Colonic mucosa (tissue), 4 donors: ENCODE results near the gene NLRP13. TPM values are rescaled to one million over a fixed set of nuclear protein-coding genes. Genes with fewer than 3 reads are reported as not detected.

Experiments
- DNase-seq: peaks from one replicate; pipeline ENCODE4 v3.0.0-alpha.2; 2020
- H3K27ac ChIP-seq: fragments of 200-600 bp; one replicate; pipeline ENCODE4 v1.8.0; 2021
- H3K27me3 ChIP-seq: fragments of 200-600 bp; one replicate; pipeline ENCODE4 v1.8.0; 2021
- H3K36me3 ChIP-seq: fragments of 200-600 bp; one replicate; pipeline ENCODE4 v1.8.0; 2021
- H3K4me1 ChIP-seq: fragments of 200-600 bp; one replicate; pipeline ENCODE4 v1.8.0; 2021; ENCODE audit warnings: mild to moderate bottlenecking
- H3K4me3 ChIP-seq: fragments of 200-600 bp; one replicate; pipeline ENCODE4 v1.8.0; 2021
- H3K9ac ChIP-seq, 2 donors: one replicate each; pipeline ENCODE4 v1.7.0; 2013; ENCODE audit warnings: control low read depth in 2 of 2, low read depth in 2 of 2, low read length in 2 of 2
- H3K9me3 ChIP-seq: fragments of 200-600 bp; one replicate; pipeline ENCODE4 v1.8.0; 2021
- intact Hi-C: fragments of 100-400 bp; cut with DNase I; formaldehyde crosslinking; loops from one replicate; pipeline ENCODE4 v1.14.1; 2022
- total RNA-seq, 2 donors: library from RNA; stranded (reverse); fragmentation: NEBNext Ultra II Directional in 1 of 2; extraction: Animal tissue kit (Norgen Biotek cat#: 25700) in 1 of 2; gene quantifications; one replicate each; pipeline ENCODE4 v1.2.1, GENCODE V29; 2021
- TF ChIP-seq, protein P1 (sequence below): fragments of 200-600 bp; IDR thresholded peaks from one replicate; pipeline ENCODE4 v1.8.0; 2022; ENCODE audit warnings: antibody characterized with exemption, mild to moderate bottlenecking
- donor health status: healthy.
- donor health status: DM: no; HTN: no; CAD: no.
- donor health status: DM: no; HTN: no; CAD: no.

Gene NLRP13
- total RNA-seq, 2 donors from 2014 or later: not detected

DNA sequence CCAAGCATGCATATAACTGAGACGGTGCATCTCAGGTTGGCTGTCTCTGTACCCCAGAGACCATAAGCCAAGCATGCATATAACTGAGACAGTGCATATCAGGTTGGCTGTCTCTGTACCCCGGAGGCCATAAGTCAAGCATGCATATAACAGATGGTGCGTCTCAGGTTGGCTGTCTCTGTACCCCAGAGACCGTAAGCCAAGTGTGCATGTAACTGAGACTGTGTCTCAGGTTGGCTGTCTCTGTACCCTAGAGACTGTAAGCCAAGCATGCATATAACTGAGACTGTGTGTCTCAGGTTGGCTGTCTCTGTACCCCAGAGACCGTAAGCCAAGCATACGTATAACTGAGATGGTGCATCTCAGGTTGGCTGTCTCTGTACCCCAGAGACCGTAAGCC is 65.0 kb downstream of the NLRP13 start:
- Histone ChIP-seq H3K9ac (no peak overlapping the region), H3K4me1 (no peaks in the 10 kb centered on the region), H3K36me3 (no peaks in the 10 kb centered on the region), H3K27me3 (no peaks in the 10 kb centered on the region), H3K4me3 (no peak overlapping the region), H3K27ac (no peak overlapping the region), H3K9me3 (no peaks in the 10 kb centered on the region)
- TF ChIP-seq, protein P1, sequence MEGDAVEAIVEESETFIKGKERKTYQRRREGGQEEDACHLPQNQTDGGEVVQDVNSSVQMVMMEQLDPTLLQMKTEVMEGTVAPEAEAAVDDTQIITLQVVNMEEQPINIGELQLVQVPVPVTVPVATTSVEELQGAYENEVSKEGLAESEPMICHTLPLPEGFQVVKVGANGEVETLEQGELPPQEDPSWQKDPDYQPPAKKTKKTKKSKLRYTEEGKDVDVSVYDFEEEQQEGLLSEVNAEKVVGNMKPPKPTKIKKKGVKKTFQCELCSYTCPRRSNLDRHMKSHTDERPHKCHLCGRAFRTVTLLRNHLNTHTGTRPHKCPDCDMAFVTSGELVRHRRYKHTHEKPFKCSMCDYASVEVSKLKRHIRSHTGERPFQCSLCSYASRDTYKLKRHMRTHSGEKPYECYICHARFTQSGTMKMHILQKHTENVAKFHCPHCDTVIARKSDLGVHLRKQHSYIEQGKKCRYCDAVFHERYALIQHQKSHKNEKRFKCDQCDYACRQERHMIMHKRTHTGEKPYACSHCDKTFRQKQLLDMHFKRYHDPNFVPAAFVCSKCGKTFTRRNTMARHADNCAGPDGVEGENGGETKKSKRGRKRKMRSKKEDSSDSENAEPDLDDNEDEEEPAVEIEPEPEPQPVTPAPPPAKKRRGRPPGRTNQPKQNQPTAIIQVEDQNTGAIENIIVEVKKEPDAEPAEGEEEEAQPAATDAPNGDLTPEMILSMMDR: no peak
- intact Hi-C loops: no loop called here
- DNase-seq: no peak

DNA sequence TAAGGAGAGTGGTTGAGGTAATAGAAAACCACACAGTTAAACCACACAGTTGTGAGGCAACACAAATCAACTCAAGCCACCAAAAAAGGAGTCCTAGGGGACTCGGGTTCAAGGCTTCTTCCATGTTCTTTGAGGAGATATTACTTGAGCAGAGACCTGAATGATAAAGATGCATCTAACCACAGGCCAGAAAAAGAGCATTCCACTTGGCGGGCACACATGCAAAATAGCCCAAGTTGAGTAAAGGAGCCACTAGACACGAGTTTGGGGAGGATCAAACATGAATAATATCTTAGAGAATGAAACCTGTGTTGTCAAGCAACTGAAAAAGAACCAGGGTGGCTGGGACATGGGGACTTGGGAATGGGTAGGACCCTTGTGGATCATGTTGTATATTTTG is 65.6 kb downstream of the NLRP13 start:
- TF ChIP-seq, protein P1: no peak
- no peaks in the 10 kb centered on the region for H3K27me3 ChIP-seq
- intact Hi-C loops: no loop called here
- H3K9ac ChIP-seq: no peak overlapping the region
- no peak overlapping the region for H3K4me3 ChIP-seq
- no peaks in the 10 kb centered on the region for H3K36me3 ChIP-seq
- H3K27ac ChIP-seq: no peak overlapping the region
- DNase-seq: no peak
- no peaks in the 10 kb centered on the region for H3K9me3 ChIP-seq
- H3K4me1 ChIP-seq: no peaks in the 10 kb centered on the region

DNA sequence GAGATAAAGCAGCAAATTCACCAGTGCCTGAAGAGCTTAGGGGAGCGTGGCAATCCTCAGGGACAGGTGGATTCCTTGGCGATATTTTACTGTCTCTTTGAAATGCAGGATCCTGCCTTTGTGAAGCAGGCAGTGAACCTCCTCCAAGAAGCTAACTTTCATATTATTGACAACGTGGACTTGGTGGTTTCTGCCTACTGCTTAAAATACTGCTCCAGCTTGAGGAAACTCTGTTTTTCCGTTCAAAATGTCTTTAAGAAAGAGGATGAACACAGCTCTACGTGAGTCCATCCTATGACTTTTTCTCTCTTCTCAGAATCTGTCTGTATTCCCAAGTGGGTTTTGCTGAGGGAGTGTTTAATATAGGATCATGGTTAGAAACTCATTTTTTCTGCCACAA is 73.2 kb downstream of the NLRP13 start:
- H3K9me3 ChIP-seq: no peaks in the 10 kb centered on the region
- H3K4me3 ChIP-seq: no peak overlapping the region
- no peaks in the 10 kb centered on the region for H3K27me3 ChIP-seq
- H3K9ac ChIP-seq: no peak overlapping the region
- H3K4me1 ChIP-seq: no peaks in the 10 kb centered on the region
- TF ChIP-seq, protein P1: no peak
- DNase-seq: no peak
- H3K27ac ChIP-seq: no peak overlapping the region
- intact Hi-C loops: no loop called here
- no peaks in the 10 kb centered on the region for H3K36me3 ChIP-seq

DNA sequence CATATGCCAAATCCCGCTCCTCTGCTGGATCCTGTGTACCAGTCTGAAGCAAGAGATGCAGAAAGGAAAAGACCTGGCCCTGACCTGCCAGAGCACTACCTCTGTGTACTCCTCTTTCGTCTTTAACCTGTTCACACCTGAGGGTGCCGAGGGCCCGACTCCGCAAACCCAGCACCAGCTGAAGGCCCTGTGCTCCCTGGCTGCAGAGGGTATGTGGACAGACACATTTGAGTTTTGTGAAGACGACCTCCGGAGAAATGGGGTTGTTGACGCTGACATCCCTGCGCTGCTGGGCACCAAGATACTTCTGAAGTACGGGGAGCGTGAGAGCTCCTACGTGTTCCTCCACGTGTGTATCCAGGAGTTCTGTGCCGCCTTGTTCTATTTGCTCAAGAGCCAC is 73.7 kb downstream of the NLRP13 start:
- TF ChIP-seq, protein P1: no peak
- H3K9ac ChIP-seq: no peak overlapping the region
- H3K36me3 ChIP-seq: no peaks in the 10 kb centered on the region
- DNase-seq: no peak
- no peaks in the 10 kb centered on the region for H3K27me3 ChIP-seq
- no peak overlapping the region for H3K4me3 ChIP-seq
- H3K27ac ChIP-seq: no peak overlapping the region
- intact Hi-C loops: no loop called here
- no peaks in the 10 kb centered on the region for H3K9me3 ChIP-seq
- no peaks in the 10 kb centered on the region for H3K4me1 ChIP-seq

DNA sequence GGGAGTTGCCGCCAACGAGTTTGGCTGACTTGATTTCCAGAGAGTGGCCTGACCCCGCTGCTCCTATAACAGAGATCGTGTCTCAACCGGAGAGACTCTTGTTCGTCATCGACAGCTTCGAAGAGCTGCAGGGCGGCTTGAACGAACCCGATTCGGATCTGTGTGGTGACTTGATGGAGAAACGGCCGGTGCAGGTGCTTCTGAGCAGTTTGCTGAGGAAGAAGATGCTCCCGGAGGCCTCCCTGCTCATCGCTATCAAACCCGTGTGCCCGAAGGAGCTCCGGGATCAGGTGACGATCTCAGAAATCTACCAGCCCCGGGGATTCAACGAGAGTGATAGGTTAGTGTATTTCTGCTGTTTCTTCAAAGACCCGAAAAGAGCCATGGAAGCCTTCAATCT is 74.2 kb downstream of the NLRP13 start:
- intact Hi-C loops: no loop called here
- Histone ChIP-seq H3K36me3 (no peaks in the 10 kb centered on the region), H3K27me3 (no peaks in the 10 kb centered on the region), H3K27ac (no peak overlapping the region), H3K4me3 (no peak overlapping the region), H3K9ac (no peak overlapping the region), H3K9me3 (no peaks in the 10 kb centered on the region), H3K4me1 (no peaks in the 10 kb centered on the region)
- DNase-seq: no peak
- TF ChIP-seq, protein P1: no peak

DNA sequence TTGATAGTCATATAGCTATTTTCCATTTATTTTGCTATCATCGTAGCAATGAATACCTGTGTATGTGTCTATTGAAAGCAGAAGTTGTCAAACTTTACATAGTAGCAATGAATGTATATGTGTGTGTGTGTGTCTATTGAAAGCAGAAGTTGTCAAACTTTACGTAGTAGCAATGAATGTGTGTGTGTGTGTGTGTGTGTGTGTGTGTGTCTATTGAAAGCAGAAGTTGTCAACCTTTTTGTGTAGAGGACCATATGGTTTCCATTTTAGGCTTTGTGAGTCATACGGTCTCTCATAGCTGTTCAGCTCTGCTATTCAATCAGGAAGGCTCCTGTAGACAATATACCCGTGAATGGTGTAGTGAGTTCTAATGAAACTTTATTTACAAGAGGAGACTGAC is 75.0 kb downstream of the NLRP13 start:
- H3K27me3 ChIP-seq: no peaks in the 10 kb centered on the region
- H3K9ac ChIP-seq: no peak overlapping the region
- no peak overlapping the region for H3K27ac ChIP-seq
- H3K4me3 ChIP-seq: no peak overlapping the region
- DNase-seq: no peak
- H3K36me3 ChIP-seq: no peaks in the 10 kb centered on the region
- H3K4me1 ChIP-seq: no peaks in the 10 kb centered on the region
- TF ChIP-seq, protein P1: no peak
- no peaks in the 10 kb centered on the region for H3K9me3 ChIP-seq
- intact Hi-C loops: no loop called here
